Islet of Langerhans (tissue), 1 donor: ENCODE data around the gene IFNB1.

ENCODE experiments used
- FAIRE-seq: peaks from one replicate; lab custom pipeline; 2011; peaks lifted over from hg19 to GRCh38; lab: Jason Lieb, UNC

The IFNB1 gene

GRCh38 chr9:21070171-21070571 lies 7.6 kb downstream of the IFNB1 start:
- no peak for FAIRE-seq

DNA sequence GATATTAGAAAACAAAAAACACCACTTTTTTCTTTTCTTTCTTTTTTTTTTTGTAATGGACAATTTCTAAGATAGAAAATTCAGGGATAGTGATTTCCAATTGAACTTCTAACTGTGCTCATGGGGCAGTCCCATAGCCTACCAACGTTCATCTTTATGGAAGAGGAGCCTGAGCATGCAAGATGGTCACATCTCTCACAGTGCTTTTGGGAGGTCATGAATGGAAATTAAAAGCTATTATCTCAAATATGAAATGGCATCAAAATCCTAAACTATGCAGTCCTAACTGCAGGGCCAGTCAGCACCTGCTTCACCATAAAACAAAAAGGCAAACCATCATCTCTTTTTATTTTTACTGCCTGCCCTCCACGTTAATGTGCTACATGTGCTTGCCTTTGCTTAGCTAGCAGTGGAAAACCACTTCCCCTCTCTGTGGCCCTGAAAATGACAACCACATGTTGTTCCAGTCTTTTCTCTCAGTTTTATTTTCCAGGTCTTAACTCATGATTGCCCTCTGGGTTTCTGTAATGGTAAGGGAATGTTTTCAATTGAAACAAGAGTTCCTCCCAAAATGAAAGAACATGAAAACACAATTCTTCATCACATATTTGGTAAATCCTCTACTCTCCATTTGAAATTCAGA lies 16.7 kb downstream of the IFNB1 start:
- FAIRE-seq: no peak

DNA sequence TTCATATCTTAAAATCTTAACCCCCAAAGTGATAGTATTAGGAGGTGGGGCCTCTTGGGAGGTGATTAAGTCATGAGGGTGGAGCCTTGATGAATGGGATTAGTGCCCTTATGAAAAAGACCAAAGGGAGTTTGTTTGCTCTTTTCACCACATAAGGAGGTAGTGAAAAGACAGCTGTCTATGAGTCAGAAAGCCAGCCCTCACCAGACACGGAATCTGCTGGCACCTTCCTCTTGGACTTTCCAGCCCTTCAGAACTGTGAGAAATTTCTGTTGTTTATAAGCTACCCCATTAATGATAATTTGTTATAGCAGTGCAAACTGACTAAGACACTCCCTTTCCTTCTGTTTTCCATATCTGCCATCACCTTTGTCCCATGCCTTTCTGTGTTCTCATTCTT lies 20.8 kb downstream of the IFNB1 start:
- no peak for FAIRE-seq

- no peak for FAIRE-seq
Measured at GRCh38 chr9:21053851-21054250, 23.9 kb downstream of the IFNB1 start.

DNA sequence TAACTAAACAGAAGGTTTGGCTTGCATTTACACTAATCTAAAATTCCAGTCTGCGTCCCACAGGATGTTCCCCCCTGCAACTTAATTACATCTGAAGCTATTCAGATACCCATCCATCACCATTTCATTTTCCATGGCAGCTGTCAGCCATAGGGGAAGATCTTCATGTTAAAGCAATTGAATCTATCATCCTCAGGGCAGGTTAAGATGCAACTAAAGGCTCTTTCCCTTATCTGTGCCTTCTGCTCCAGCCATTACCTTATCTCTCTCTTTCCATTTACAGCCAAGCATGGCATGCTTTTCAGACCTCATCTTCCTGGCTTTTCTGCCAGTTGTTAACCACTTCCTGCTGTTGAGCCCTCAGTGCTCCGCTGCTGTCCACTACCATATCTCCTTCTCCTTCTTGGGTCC lies 30.5 kb downstream of the IFNB1 start:
- no peak for FAIRE-seq

GRCh38 chr9:21043841-21044240 lies 33.9 kb downstream of the IFNB1 start:
- no peak for FAIRE-seq

- no peak for FAIRE-seq
Measured at GRCh38 chr9:21042466-21042865, 35.3 kb downstream of the IFNB1 start.

DNA sequence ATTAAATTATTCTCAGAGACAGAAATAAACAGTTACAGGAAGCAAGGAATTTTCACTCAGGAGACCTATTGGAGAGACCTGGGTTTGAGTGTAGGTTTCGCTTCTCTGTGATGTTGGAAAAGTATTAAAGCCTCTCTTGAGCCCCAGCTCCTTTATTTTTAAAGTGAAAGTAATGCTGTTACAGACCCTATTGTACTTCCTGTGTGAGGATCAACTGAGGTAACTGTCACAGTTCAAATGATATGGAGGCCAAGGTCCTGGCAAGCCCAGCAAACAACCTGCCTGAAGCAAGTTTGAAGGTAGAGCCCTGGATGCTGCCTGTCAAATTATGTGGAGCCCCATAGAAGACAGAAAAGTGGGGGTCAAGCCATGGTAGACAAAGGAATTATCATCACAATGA lies 38.4 kb downstream of the IFNB1 start:
- no peak for FAIRE-seq

GRCh38 chr9:21037278-21037677 lies 40.5 kb downstream of the IFNB1 start:
- no peak for FAIRE-seq

- no peak for FAIRE-seq
Measured at GRCh38 chr9:21031808-21032183, 45.9 kb downstream of the IFNB1 start.

GRCh38 chr9:21031091-21031807 lies 46.5 kb downstream of the IFNB1 start, which contains the start of gene HACD4:
HACD4 (minus strand) TSS chr9:21031640; CDS start chr9:21031590, 50 bp downstream.
- no peak for FAIRE-seq

- FAIRE-seq: no peak
Measured at GRCh38 chr9:21030389-21031035, 47.2 kb downstream of the IFNB1 start.

DNA sequence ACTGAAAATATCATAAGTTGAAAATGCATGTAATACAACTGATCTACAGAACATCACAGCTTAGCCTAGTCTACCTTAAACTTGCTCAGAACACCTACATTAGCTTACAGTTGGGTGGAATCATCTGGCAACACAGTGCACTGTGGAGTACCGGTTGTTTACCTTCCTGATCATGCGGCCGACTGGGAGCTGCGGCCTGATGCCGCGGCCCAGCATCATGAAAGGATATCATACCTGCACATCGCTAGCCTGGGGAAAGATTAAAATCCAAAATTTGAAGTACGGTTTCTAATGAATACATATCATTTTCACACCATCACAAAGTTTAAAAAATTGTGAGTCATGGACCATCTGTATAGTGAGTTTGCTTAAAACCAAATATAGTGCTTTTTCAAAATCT lies 48.1 kb downstream of the IFNB1 start:
- FAIRE-seq: peak; percentile 95

GRCh38 chr9:21028466-21028865 lies 49.3 kb downstream of the IFNB1 start:
- FAIRE-seq: no peak

GRCh38 chr9:21027295-21027694 lies 50.4 kb downstream of the IFNB1 start:
- no peak for FAIRE-seq
